HAP-1 (cell line): ENCODE results near the gene HTRA2.
"Not testable (repeated sequence)": the region's sequence is repeated elsewhere in the genome, so short reads cannot be mapped to it uniquely, and the experiment has no call there.

Source experiments
- DNase-seq, 2 experiments: peaks; one replicate each; pipeline ENCODE4 v3.0.0-alpha.2; 2016 to 2020; ENCODE audit warnings: low spot score in 2 of 2
- H3K27me3 ChIP-seq: fragments of 250-450 bp; sonication (Bioruptor Pico); 2 replicates; pipeline ENCODE4 v1.5.1; 2020; ENCODE audit warnings: low read depth, mild to moderate bottlenecking, moderate library complexity
- H3K36me3 ChIP-seq: fragments of 250-450 bp; sonication (Bioruptor Pico); replicated peaks from 2 replicates; pipeline ENCODE4 v1.5.1; 2020; ENCODE audit warnings: mild to moderate bottlenecking
- H3K4me1 ChIP-seq: fragments of 250-450 bp; sonication (Bioruptor Pico); 2 replicates; pipeline ENCODE4 v1.5.1; 2020; ENCODE audit warnings: mild to moderate bottlenecking
- H3K4me3 ChIP-seq: fragments of 250-450 bp; sonication (Bioruptor Pico); 2 replicates; pipeline ENCODE4 v1.5.1; 2020; ENCODE audit warnings: mild to moderate bottlenecking, moderate library complexity
- H3K9me3 ChIP-seq: fragments of 250-450 bp; sonication (Bioruptor Pico); 2 replicates; pipeline ENCODE4 v1.5.1; 2020; ENCODE audit warnings: mild to moderate bottlenecking, moderate library complexity
- in situ Hi-C: fragments of 300-500 bp; cut with MboI; formaldehyde crosslinking; loops from 3 replicates; pipeline ENCODE4 v1.14.3; 2020; ENCODE audit warnings: low sequenced_read_pairs, inconsistent platforms, mixed read lengths

Gene HTRA2

GRCh38 chr2:74551942-74552913 lies 22.5 kb downstream of the HTRA2 start:
- H3K36me3 ChIP-seq, result 0 out of 2 replicates have a peak, but pooled peaks cover 3% of the 10 kb centered on the region
- H3K4me3 ChIP-seq, result no peak overlapping the region
- no peaks in the 10 kb centered on the region for H3K27me3 ChIP-seq
- no peaks in the 10 kb centered on the region for H3K9me3 ChIP-seq
- DNase-seq, result no peak
- peaks cover 24% of the 10 kb centered on the region for H3K4me1 ChIP-seq
- in situ Hi-C loops, result no loop called here

- in situ Hi-C loops, result no loop called here
- no peaks in the 10 kb centered on the region for H3K9me3 ChIP-seq
Measured at GRCh38 chr2:74552914-74553811, 23.4 kb downstream of the HTRA2 start.

GRCh38 chr2:74553892-74554819 lies 24.4 kb downstream of the HTRA2 start, which contains the start of the genes DOK1 and LOXL3:
Gene DOK1, plus strand, starts transcription at chr2:74554720. Its CDS starts 35 bp downstream, at chr2:74554755.
Gene LOXL3, minus strand, starts transcription at chr2:74553942. Its CDS starts 1,308 bp downstream, at chr2:74552634.
- peak within 1 kb of the TSS; percentile 89 for H3K4me3 ChIP-seq
- H3K27me3 ChIP-seq, result no peaks in the 10 kb centered on the region
- 0 out of 2 replicates have a peak, but pooled peaks cover 3% of the 10 kb centered on the region for H3K36me3 ChIP-seq
- in situ Hi-C loops, result no loop called here
- peaks cover 22% of the 10 kb centered on the region for H3K4me1 ChIP-seq
- peak; percentile 77 to 91 for DNase-seq
- H3K9me3 ChIP-seq, result no peaks in the 10 kb centered on the region

More at GRCh38 chr2:74552914-74553811, 23.4 kb downstream of the HTRA2 start:
- peak in 1 of 2 experiments; percentile 45 for DNase-seq
- 0 out of 2 replicates have a peak, but pooled peaks cover 3% of the 10 kb centered on the region for H3K36me3 ChIP-seq
- peak overlapping the region; percentile 89 for H3K4me3 ChIP-seq
- H3K27me3 ChIP-seq, result no peaks in the 10 kb centered on the region
- peaks cover 24% of the 10 kb centered on the region for H3K4me1 ChIP-seq

- in situ Hi-C loops, result no loop called here
- Histone ChIP-seq H3K4me1 (peaks cover 18% of the 10 kb centered on the region), H3K27me3 (no peaks in the 10 kb centered on the region), H3K4me3 (peak overlapping the region; percentile 89), H3K9me3 (no peaks in the 10 kb centered on the region), H3K36me3 (0 out of 2 replicates have a peak, but pooled peaks cover 3% of the 10 kb centered on the region)
- DNase-seq, result peak; percentile 59 to 76
Measured at GRCh38 chr2:74554820-74555531, 25.2 kb downstream of the HTRA2 start.

- Histone ChIP-seq H3K9me3 (no peaks in the 10 kb centered on the region), H3K4me3 (peak overlapping the region; percentile 89), H3K27me3 (0 out of 2 replicates have a peak, but pooled peaks cover 2% of the 10 kb centered on the region), H3K4me1 (peaks cover 11% of the 10 kb centered on the region), H3K36me3 (0 out of 2 replicates have a peak, but pooled peaks cover 3% of the 10 kb centered on the region)
- in situ Hi-C loops, result no loop called here
- DNase-seq, result no peak
Measured at GRCh38 chr2:74555610-74556103, 25.9 kb downstream of the HTRA2 start.

GRCh38 chr2:74556159-74556558 lies 26.4 kb downstream of the HTRA2 start:
- no peak for DNase-seq
- Histone ChIP-seq H3K27me3 (peaks cover 3% of the 10 kb centered on the region; the same call in 1 of the 2 replicates), H3K9me3 (no peaks in the 10 kb centered on the region), H3K36me3 (0 out of 2 replicates have a peak, but pooled peaks cover 3% of the 10 kb centered on the region), H3K4me1 (peaks cover 11% of the 10 kb centered on the region), H3K4me3 (no peak overlapping the region)
- in situ Hi-C loops, result no loop called here

- Histone ChIP-seq H3K27me3 (peaks cover 9% of the 10 kb centered on the region; the same call in 1 of the 2 replicates), H3K4me3 (no peak overlapping the region), H3K9me3 (no peaks in the 10 kb centered on the region), H3K4me1 (peaks cover 11% of the 10 kb centered on the region), H3K36me3 (0 out of 2 replicates have a peak, but pooled peaks cover 3% of the 10 kb centered on the region)
- in situ Hi-C loops, result no loop called here
- DNase-seq, result no peak
Measured at GRCh38 chr2:74556831-74557370, 27.2 kb downstream of the HTRA2 start.

- H3K27me3 ChIP-seq, result peaks cover 9% of the 10 kb centered on the region; the same call in 1 of the 2 replicates
- no peak for DNase-seq
- H3K9me3 ChIP-seq, result no peaks in the 10 kb centered on the region
- no peak overlapping the region for H3K4me3 ChIP-seq
- peaks cover 2% of the 10 kb centered on the region for H3K4me1 ChIP-seq
- H3K36me3 ChIP-seq, result 0 out of 2 replicates have a peak, but pooled peaks cover 3% of the 10 kb centered on the region
- in situ Hi-C loops, result no loop called here
Measured at GRCh38 chr2:74558284-74559230, 28.8 kb downstream of the HTRA2 start.

- DNase-seq, result no peak
- Histone ChIP-seq H3K9me3 (no peaks in the 10 kb centered on the region), H3K27me3 (peaks cover 9% of the 10 kb centered on the region; the same call in 1 of the 2 replicates), H3K4me3 (no peak overlapping the region), H3K4me1 (no peaks in the 10 kb centered on the region), H3K36me3 (0 out of 2 replicates have a peak, but pooled peaks cover 3% of the 10 kb centered on the region)
- in situ Hi-C loops, result no loop called here
Measured at GRCh38 chr2:74559912-74560311, 30.2 kb downstream of the HTRA2 start.

- no peak overlapping the region for H3K4me3 ChIP-seq
- no peaks in the 10 kb centered on the region for H3K9me3 ChIP-seq
- in situ Hi-C loops, result no loop called here
- peaks cover 9% of the 10 kb centered on the region; the same call in 1 of the 2 replicates for H3K27me3 ChIP-seq
- H3K4me1 ChIP-seq, result no peaks in the 10 kb centered on the region
- DNase-seq, result no peak
- 0 out of 2 replicates have a peak, but pooled peaks cover 3% of the 10 kb centered on the region for H3K36me3 ChIP-seq
Measured at GRCh38 chr2:74560591-74560990, 30.9 kb downstream of the HTRA2 start.

GRCh38 chr2:74561022-74561421 lies 31.3 kb downstream of the HTRA2 start:
- H3K36me3 ChIP-seq, H3K9me3 ChIP-seq, H3K27me3 ChIP-seq, in situ Hi-C loops, H3K4me1 ChIP-seq, H3K4me3 ChIP-seq, DNase-seq: not testable (repeated sequence)
